Neuron (in vitro differentiated cells): ENCODE results near the gene GRID2.
A peak's percentile ranks its signal among the peaks of the same experiment; 100 is the strongest.

Experiments used
- H2AFZ ChIP-seq: one replicate; pipeline ENCODE4 v1.6.1; 2013; ENCODE audit warnings: low read depth, mild to moderate bottlenecking, inconsistent platforms, low read length, moderate library complexity
- H3K27me3 ChIP-seq: one replicate; pipeline ENCODE4 v1.6.1; 2013; ENCODE audit warnings: low read length; ENCODE audit not compliant: insufficient read depth
- H3K36me3 ChIP-seq: one replicate; pipeline ENCODE4 v1.6.1; 2013; ENCODE audit warnings: low read length; ENCODE audit not compliant: insufficient read depth
- H3K4me1 ChIP-seq: one replicate; pipeline ENCODE4 v1.6.1; 2013; ENCODE audit warnings: low read length; ENCODE audit not compliant: insufficient read depth
- H3K4me3 ChIP-seq: 2 replicates; pipeline ENCODE4 v1.5.1; 2013; ENCODE audit warnings: mild to moderate bottlenecking, low read length, moderate library complexity
- H3K9me3 ChIP-seq: one replicate; pipeline ENCODE4 v1.6.1; 2013; ENCODE audit warnings: low read length

Gene GRID2

GRCh38 chr4:92328095-92328494 lies 24.3 kb downstream of the GRID2 start:
- H3K4me3 ChIP-seq: no peak overlapping the region
- H2AFZ ChIP-seq: no peak overlapping the region
- no peaks in the 10 kb centered on the region for H3K36me3 ChIP-seq
- no peaks in the 10 kb centered on the region for H3K9me3 ChIP-seq
- no peaks in the 10 kb centered on the region for H3K27me3 ChIP-seq
- H3K4me1 ChIP-seq: no peaks in the 10 kb centered on the region

GRCh38 chr4:92333016-92333415 lies 29.2 kb downstream of the GRID2 start:
- Histone ChIP-seq H2AFZ (no peak overlapping the region), H3K9me3 (no peaks in the 10 kb centered on the region), H3K36me3 (no peaks in the 10 kb centered on the region), H3K4me3 (no peak overlapping the region), H3K27me3 (no peaks in the 10 kb centered on the region), H3K4me1 (no peaks in the 10 kb centered on the region)

- no peaks in the 10 kb centered on the region for H3K4me1 ChIP-seq
- H2AFZ ChIP-seq: no peak overlapping the region
- H3K36me3 ChIP-seq: no peaks in the 10 kb centered on the region
- H3K9me3 ChIP-seq: no peaks in the 10 kb centered on the region
- no peaks in the 10 kb centered on the region for H3K27me3 ChIP-seq
- no peak overlapping the region for H3K4me3 ChIP-seq
These were observed 31.1 kb downstream of the GRID2 start for GRCh38 chr4:92334716-92335350.

- no peak overlapping the region for H2AFZ ChIP-seq
- no peaks in the 10 kb centered on the region for H3K36me3 ChIP-seq
- no peaks in the 10 kb centered on the region for H3K9me3 ChIP-seq
- no peaks in the 10 kb centered on the region for H3K4me1 ChIP-seq
- no peak overlapping the region for H3K4me3 ChIP-seq
- H3K27me3 ChIP-seq: no peaks in the 10 kb centered on the region
These were observed 35.9 kb downstream of the GRID2 start for GRCh38 chr4:92339676-92340075.

GRCh38 chr4:92344216-92344615 lies 40.5 kb downstream of the GRID2 start:
- no peak overlapping the region for H3K4me3 ChIP-seq
- H2AFZ ChIP-seq: no peak overlapping the region
- no peaks in the 10 kb centered on the region for H3K27me3 ChIP-seq
- H3K36me3 ChIP-seq: no peaks in the 10 kb centered on the region
- H3K4me1 ChIP-seq: no peaks in the 10 kb centered on the region
- H3K9me3 ChIP-seq: no peaks in the 10 kb centered on the region

GRCh38 chr4:92346289-92346688 lies 42.5 kb downstream of the GRID2 start:
- H3K9me3 ChIP-seq: no peaks in the 10 kb centered on the region
- H3K36me3 ChIP-seq: no peaks in the 10 kb centered on the region
- H3K27me3 ChIP-seq: no peaks in the 10 kb centered on the region
- no peak overlapping the region for H3K4me3 ChIP-seq
- H3K4me1 ChIP-seq: no peaks in the 10 kb centered on the region
- no peak overlapping the region for H2AFZ ChIP-seq

- Histone ChIP-seq H3K9me3 (no peaks in the 10 kb centered on the region), H3K36me3 (no peaks in the 10 kb centered on the region), H3K4me1 (no peaks in the 10 kb centered on the region), H3K4me3 (no peak overlapping the region), H3K27me3 (no peaks in the 10 kb centered on the region), H2AFZ (peak overlapping the region; percentile 9)
These were observed 54.2 kb downstream of the GRID2 start for GRCh38 chr4:92357966-92358365.

- H3K9me3 ChIP-seq: no peaks in the 10 kb centered on the region
- no peak overlapping the region for H2AFZ ChIP-seq
- H3K27me3 ChIP-seq: no peaks in the 10 kb centered on the region
- no peaks in the 10 kb centered on the region for H3K4me1 ChIP-seq
- H3K4me3 ChIP-seq: no peak overlapping the region
- no peaks in the 10 kb centered on the region for H3K36me3 ChIP-seq
These were observed 55.7 kb downstream of the GRID2 start for GRCh38 chr4:92359491-92359890.

- Histone ChIP-seq H3K36me3 (no peaks in the 10 kb centered on the region), H3K4me1 (no peaks in the 10 kb centered on the region), H3K27me3 (no peaks in the 10 kb centered on the region), H2AFZ (no peak overlapping the region), H3K4me3 (no peak overlapping the region), H3K9me3 (no peaks in the 10 kb centered on the region)
These were observed 58.3 kb downstream of the GRID2 start for GRCh38 chr4:92362028-92362427.

GRCh38 chr4:92368653-92369052 lies 64.9 kb downstream of the GRID2 start:
- Histone ChIP-seq H3K36me3 (no peaks in the 10 kb centered on the region), H3K4me3 (no peak overlapping the region), H3K4me1 (no peaks in the 10 kb centered on the region), H3K27me3 (no peaks in the 10 kb centered on the region), H3K9me3 (no peaks in the 10 kb centered on the region), H2AFZ (no peak overlapping the region)

- Histone ChIP-seq H3K9me3 (peaks cover 2% of the 10 kb centered on the region), H3K36me3 (no peaks in the 10 kb centered on the region), H2AFZ (no peak overlapping the region), H3K27me3 (no peaks in the 10 kb centered on the region), H3K4me3 (no peak overlapping the region), H3K4me1 (no peaks in the 10 kb centered on the region)
These were observed 77.8 kb downstream of the GRID2 start for GRCh38 chr4:92381616-92382015.

GRCh38 chr4:92382128-92382527 lies 78.4 kb downstream of the GRID2 start:
- peaks cover 2% of the 10 kb centered on the region for H3K9me3 ChIP-seq
- H3K36me3 ChIP-seq: no peaks in the 10 kb centered on the region
- H3K4me3 ChIP-seq: no peak overlapping the region
- no peaks in the 10 kb centered on the region for H3K4me1 ChIP-seq
- no peaks in the 10 kb centered on the region for H3K27me3 ChIP-seq
- H2AFZ ChIP-seq: no peak overlapping the region

GRCh38 chr4:92387459-92388069 lies 83.8 kb downstream of the GRID2 start:
- Histone ChIP-seq H3K4me3 (no peak overlapping the region), H3K27me3 (no peaks in the 10 kb centered on the region), H3K4me1 (no peaks in the 10 kb centered on the region), H3K36me3 (no peaks in the 10 kb centered on the region), H2AFZ (no peak overlapping the region), H3K9me3 (no peaks in the 10 kb centered on the region)

GRCh38 chr4:92399032-92399431 lies 95.3 kb downstream of the GRID2 start:
- no peaks in the 10 kb centered on the region for H3K27me3 ChIP-seq
- H3K9me3 ChIP-seq: no peaks in the 10 kb centered on the region
- no peaks in the 10 kb centered on the region for H3K4me1 ChIP-seq
- no peaks in the 10 kb centered on the region for H3K36me3 ChIP-seq
- no peak overlapping the region for H3K4me3 ChIP-seq
- H2AFZ ChIP-seq: no peak overlapping the region
